ENCODE measurements around the gene NFKBIL1. TPM values are rescaled to one million over a fixed set of nuclear protein-coding genes. Genes with fewer than 3 reads are reported as not detected.

The NFKBIL1 gene
- total RNA-seq, 1 donor from 2014 or later, result 28.7 TPM

GRCh38 chr6:31513456-31514165, 33.8 kb upstream of the NFKBIL1 start:
- H3K9me3 Mint-ChIP-seq (ENCODE audit: low read depth), result no peaks in the 10 kb centered on the region
- DNase-seq (ENCODE audit: low spot score, unreplicated experiment), result no peak
- H3K27me3 Mint-ChIP-seq, result peaks cover 8% of the 10 kb centered on the region
- no peak overlapping the region for H3K27ac Mint-ChIP-seq
- H3K4me1 Mint-ChIP-seq (ENCODE audit: low read depth), result no peaks in the 10 kb centered on the region
- no peak overlapping the region for H3K4me3 Mint-ChIP-seq (ENCODE audit: low read depth)
- TF ChIP-seq CTCF (IDR thresholded peaks at IDR 0.05; ENCODE audit: unreplicated experiment), result no peak
- no peaks in the 10 kb centered on the region for H3K36me3 Mint-ChIP-seq (ENCODE audit: insufficient read depth)

DNA sequence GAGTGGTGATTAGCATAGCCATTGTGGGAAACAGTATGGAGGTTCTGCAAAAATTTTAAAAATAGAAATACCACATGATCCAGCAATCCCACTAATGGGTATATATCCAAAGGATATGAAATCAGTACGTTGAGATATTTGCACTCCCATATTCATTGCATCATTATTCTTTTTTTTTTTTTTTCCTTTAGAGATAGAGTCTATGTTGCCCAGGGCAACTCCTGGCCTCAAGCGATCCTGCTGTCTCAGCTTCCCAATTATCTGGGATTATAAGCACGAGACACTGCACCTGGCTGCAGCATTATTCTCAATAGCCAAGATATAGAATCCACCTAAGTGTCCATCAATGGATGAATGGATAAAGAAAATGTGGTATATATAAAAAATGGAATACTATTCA, 25.6 kb upstream of the NFKBIL1 start:
- Mint-ChIP-seq H3K36me3 (ENCODE audit: insufficient read depth) (no peaks in the 10 kb centered on the region), H3K27me3 (peaks cover 14% of the 10 kb centered on the region), H3K4me1 (ENCODE audit: low read depth) (no peaks in the 10 kb centered on the region), H3K27ac (no peak overlapping the region), H3K4me3 (ENCODE audit: low read depth) (no peak overlapping the region), H3K9me3 (ENCODE audit: low read depth) (no peaks in the 10 kb centered on the region)
- no peak for TF ChIP-seq CTCF (IDR thresholded peaks at IDR 0.05; ENCODE audit: unreplicated experiment)
- DNase-seq (ENCODE audit: low spot score, unreplicated experiment), result no peak

DNA sequence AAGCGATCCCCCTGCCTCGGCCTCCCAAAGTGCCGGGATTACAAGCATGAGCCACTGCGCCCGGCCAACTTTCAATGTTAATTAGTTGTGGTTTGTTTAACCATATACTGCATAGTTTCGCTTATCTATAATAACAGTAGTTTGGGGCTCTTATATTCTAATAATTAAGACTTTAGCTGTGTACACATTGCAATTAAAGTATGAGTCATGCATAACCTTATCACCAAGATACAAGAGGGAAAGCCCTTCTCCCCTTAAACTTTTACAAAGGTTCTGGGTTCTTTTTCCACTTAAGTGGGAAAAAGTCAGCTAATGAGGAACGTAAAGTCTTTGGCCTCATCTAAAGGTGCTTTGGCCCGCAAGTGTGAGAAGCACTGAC, 21.9 kb upstream of the NFKBIL1 start:
- Mint-ChIP-seq H3K36me3 (ENCODE audit: insufficient read depth) (peaks cover 6% of the 10 kb centered on the region), H3K9me3 (ENCODE audit: low read depth) (no peaks in the 10 kb centered on the region), H3K27me3 (peaks cover 5% of the 10 kb centered on the region), H3K4me3 (ENCODE audit: low read depth) (no peak overlapping the region), H3K4me1 (ENCODE audit: low read depth) (peaks cover 6% of the 10 kb centered on the region), H3K27ac (no peak overlapping the region)
- TF ChIP-seq CTCF (IDR thresholded peaks at IDR 0.05; ENCODE audit: unreplicated experiment), result no peak
- no peak for DNase-seq (ENCODE audit: low spot score, unreplicated experiment)

GRCh38 chr6:31525932-31526591, 21.3 kb upstream of the NFKBIL1 start:
- Mint-ChIP-seq H3K4me3 (ENCODE audit: low read depth) (no peak overlapping the region), H3K4me1 (ENCODE audit: low read depth) (peaks cover 8% of the 10 kb centered on the region), H3K9me3 (ENCODE audit: low read depth) (no peaks in the 10 kb centered on the region), H3K36me3 (ENCODE audit: insufficient read depth) (peaks cover 10% of the 10 kb centered on the region), H3K27me3 (peaks cover 4% of the 10 kb centered on the region), H3K27ac (no peak overlapping the region)
- TF ChIP-seq CTCF (IDR thresholded peaks at IDR 0.05; ENCODE audit: unreplicated experiment), result no peak
- DNase-seq (ENCODE audit: low spot score, unreplicated experiment), result no peak

DNA sequence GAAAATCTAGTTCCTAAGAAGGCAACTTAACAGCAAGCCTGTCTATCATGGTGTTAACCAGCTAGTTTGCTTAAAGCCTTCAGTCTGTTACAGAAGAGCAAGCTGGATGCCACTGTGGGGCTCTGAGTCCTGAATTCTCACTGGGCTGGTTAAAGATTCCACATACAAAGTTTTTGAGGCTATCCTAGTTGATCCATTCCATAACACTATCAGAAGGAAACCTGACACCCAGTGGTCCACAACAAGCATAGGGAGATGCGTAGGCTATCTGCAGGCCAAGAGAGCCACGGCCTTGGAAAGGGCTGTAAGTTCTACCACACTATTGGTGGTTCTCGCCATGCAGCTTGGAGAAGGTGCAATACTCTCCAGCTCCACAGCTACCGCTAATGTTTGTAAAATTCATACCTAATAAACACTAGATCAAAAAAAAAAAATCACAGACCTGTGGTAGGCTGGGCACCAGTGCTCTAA, 19.1 kb upstream of the NFKBIL1 start:
- no peak overlapping the region for H3K4me3 Mint-ChIP-seq (ENCODE audit: low read depth)
- no peaks in the 10 kb centered on the region for H3K9me3 Mint-ChIP-seq (ENCODE audit: low read depth)
- no peaks in the 10 kb centered on the region for H3K27me3 Mint-ChIP-seq
- H3K36me3 Mint-ChIP-seq (ENCODE audit: insufficient read depth), result peaks cover 18% of the 10 kb centered on the region
- no peak for DNase-seq (ENCODE audit: low spot score, unreplicated experiment)
- H3K4me1 Mint-ChIP-seq (ENCODE audit: low read depth), result peaks cover 8% of the 10 kb centered on the region
- peak overlapping the region; percentile 45 for H3K27ac Mint-ChIP-seq
- no peak for TF ChIP-seq CTCF (IDR thresholded peaks at IDR 0.05; ENCODE audit: unreplicated experiment)

Measured in progenitor cell of endocrine pancreas (in vitro differentiated cells).